GM19372 (cell line): Measurements from ENCODE around the gene RNF7.
"Not testable (repeated sequence)": the region's sequence is repeated elsewhere in the genome, so short reads cannot be mapped to it uniquely, and the experiment has no call there.

Experiments used
- ATAC-seq: cut with Tn5 transposase; IDR thresholded peaks from one replicate; pipeline ENCODE4 v1.9.1; 2021; ENCODE audit warnings: mild to moderate bottlenecking, low read depth, moderate library complexity; ENCODE audit not compliant: unreplicated experiment

The RNF7 gene

GRCh38 chr3:141738022-141738890 is at the start of gene RNF7:
Gene RNF7, plus strand, starts transcription at chr3:141738298. Its CDS starts 44 bp downstream, at chr3:141738342.
- peak; percentile 86 for ATAC-seq

- ATAC-seq, result no peak
These were observed 47.5 kb upstream of the RNF7 start for GRCh38 chr3:141690431-141691072.

- ATAC-seq, result not testable (repeated sequence)
These were observed 46.6 kb upstream of the RNF7 start for GRCh38 chr3:141691471-141691870.

- ATAC-seq, result not testable (repeated sequence)
These were observed 45.1 kb upstream of the RNF7 start for GRCh38 chr3:141692973-141693372.

GRCh38 chr3:141699324-141699723 is 38.8 kb upstream of the RNF7 start:
- no peak for ATAC-seq

- no peak for ATAC-seq
These were observed 38.2 kb upstream of the RNF7 start for GRCh38 chr3:141699897-141700296.

- not testable (repeated sequence) for ATAC-seq
These were observed 34.7 kb upstream of the RNF7 start for GRCh38 chr3:141703367-141703766.

- no peak for ATAC-seq
These were observed 30.3 kb upstream of the RNF7 start for GRCh38 chr3:141707741-141708203.

- ATAC-seq, result no peak
These were observed 29.7 kb upstream of the RNF7 start for GRCh38 chr3:141708367-141708766.

- ATAC-seq, result no peak
These were observed 28.9 kb upstream of the RNF7 start for GRCh38 chr3:141709126-141709770.

GRCh38 chr3:141710121-141710520 is 28.0 kb upstream of the RNF7 start:
- no peak for ATAC-seq

GRCh38 chr3:141710888-141711616 is 27.0 kb upstream of the RNF7 start:
- ATAC-seq, result no peak

GRCh38 chr3:141714671-141715070 is 23.4 kb upstream of the RNF7 start:
- no peak for ATAC-seq

- ATAC-seq, result no peak
These were observed 16.0 kb upstream of the RNF7 start for GRCh38 chr3:141722081-141722480.

- ATAC-seq, result no peak
These were observed 15.4 kb upstream of the RNF7 start for GRCh38 chr3:141722648-141723047.

- ATAC-seq, result no peak
These were observed 14.8 kb upstream of the RNF7 start for GRCh38 chr3:141723255-141723654.

GRCh38 chr3:141724186-141724585 is 13.9 kb upstream of the RNF7 start:
- ATAC-seq, result no peak

GRCh38 chr3:141725036-141725435 is 13.1 kb upstream of the RNF7 start:
- ATAC-seq, result no peak

GRCh38 chr3:141726483-141726882 is 11.6 kb upstream of the RNF7 start:
- ATAC-seq, result no peak

GRCh38 chr3:141728355-141728892 is 9.7 kb upstream of the RNF7 start:
- ATAC-seq, result no peak
